ENCODE measurements around the gene ALK.

The ALK gene

DNA sequence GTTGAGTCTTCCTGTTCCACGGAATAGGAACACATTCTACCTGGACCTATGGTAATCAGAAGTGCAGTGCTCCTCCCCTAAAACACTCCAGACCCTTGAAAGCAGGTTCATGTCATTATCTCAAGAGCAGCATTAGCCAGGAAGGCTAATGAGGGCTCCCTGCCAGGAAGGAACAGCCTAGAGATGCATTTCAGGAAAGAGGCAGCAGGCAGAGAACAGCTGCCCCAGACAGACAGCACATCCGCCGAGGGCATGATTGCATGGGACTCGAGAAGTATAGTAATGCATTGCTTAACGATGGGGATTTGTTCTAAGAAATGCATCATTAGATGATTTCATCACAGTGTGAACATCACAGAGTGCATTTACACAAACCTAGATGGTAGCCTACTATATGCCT lies 171.5 kb downstream of the ALK start:
- Histone ChIP-seq H3K4me1 (peaks cover 12% of the 10 kb centered on the region), H3K36me3 (no peaks in the 10 kb centered on the region), H3K9ac (no peak overlapping the region), H3K4me2 (no peak overlapping the region), H3K4me3 (no peak overlapping the region), H4K20me1 (no peaks in the 10 kb centered on the region), H3K9me3 (no peaks in the 10 kb centered on the region), H3K27me3 (no peaks in the 10 kb centered on the region), H3K27ac (no peak overlapping the region)
- no peak for TF ChIP-seq Cebpa-rat (IDR thresholded peaks at IDR 0.05)

- no peak for TF ChIP-seq Cebpa-rat (IDR thresholded peaks at IDR 0.05)
- H4K20me1 ChIP-seq, result no peaks in the 10 kb centered on the region
- H3K4me3 ChIP-seq, result no peak overlapping the region
- H3K4me1 ChIP-seq, result peaks cover 12% of the 10 kb centered on the region
- no peak overlapping the region for H3K27ac ChIP-seq
- no peaks in the 10 kb centered on the region for H3K27me3 ChIP-seq
- H3K9me3 ChIP-seq, result no peaks in the 10 kb centered on the region
- no peak overlapping the region for H3K9ac ChIP-seq
- H3K4me2 ChIP-seq, result no peak overlapping the region
- no peaks in the 10 kb centered on the region for H3K36me3 ChIP-seq
Measured at GRCh38 chr2:29749041-29749440, 172.3 kb downstream of the ALK start.

DNA sequence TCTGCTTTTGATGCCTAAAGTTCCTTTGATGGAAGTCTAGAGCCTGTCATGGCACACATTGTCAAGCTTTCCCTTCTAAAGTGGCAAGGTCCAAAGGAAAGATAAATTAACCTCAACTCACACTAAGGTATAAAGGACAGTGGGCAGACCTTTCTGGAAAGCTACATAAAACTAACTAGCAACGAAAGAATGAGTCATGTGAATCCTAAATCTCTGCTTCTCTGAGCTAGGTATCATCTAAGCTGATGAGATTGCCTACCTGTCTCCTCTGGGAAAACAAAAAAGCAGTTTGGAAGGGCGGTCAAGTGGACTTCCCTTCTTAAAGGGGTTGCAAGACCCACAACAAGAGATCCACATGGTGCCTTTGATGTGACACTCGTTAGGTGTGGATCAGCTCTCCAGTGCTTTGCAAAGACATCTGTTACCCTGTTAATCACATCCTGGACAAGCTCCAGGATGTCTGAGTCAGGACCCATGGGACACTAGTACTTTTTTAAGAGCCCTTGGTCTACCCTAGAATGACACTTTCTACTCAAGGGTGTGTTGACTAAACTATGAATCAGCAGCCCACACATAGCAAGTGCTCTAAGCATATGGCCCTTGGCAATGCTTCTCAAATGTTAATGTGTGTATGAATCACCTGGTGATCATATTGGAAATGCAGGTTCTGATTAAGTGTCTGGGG lies 173.5 kb downstream of the ALK start:
- TF ChIP-seq Cebpa-rat (IDR thresholded peaks at IDR 0.05), result no peak
- peak overlapping the region; percentile 31 for H3K4me2 ChIP-seq
- H3K36me3 ChIP-seq, result no peaks in the 10 kb centered on the region
- H3K9me3 ChIP-seq, result no peaks in the 10 kb centered on the region
- H3K27me3 ChIP-seq, result no peaks in the 10 kb centered on the region
- H3K9ac ChIP-seq, result no peak overlapping the region
- H3K27ac ChIP-seq, result no peak overlapping the region
- H3K4me3 ChIP-seq, result no peak overlapping the region
- H4K20me1 ChIP-seq, result no peaks in the 10 kb centered on the region
- H3K4me1 ChIP-seq, result peaks cover 12% of the 10 kb centered on the region

GRCh38 chr2:29744976-29745375 lies 176.4 kb downstream of the ALK start:
- H3K9me3 ChIP-seq, result no peaks in the 10 kb centered on the region
- H3K27ac ChIP-seq, result no peak overlapping the region
- no peak overlapping the region for H3K4me2 ChIP-seq
- H3K9ac ChIP-seq, result no peak overlapping the region
- TF ChIP-seq Cebpa-rat (IDR thresholded peaks at IDR 0.05), result no peak
- no peak overlapping the region for H3K4me3 ChIP-seq
- no peaks in the 10 kb centered on the region for H4K20me1 ChIP-seq
- no peaks in the 10 kb centered on the region for H3K27me3 ChIP-seq
- H3K36me3 ChIP-seq, result no peaks in the 10 kb centered on the region
- peaks cover 12% of the 10 kb centered on the region for H3K4me1 ChIP-seq

GRCh38 chr2:29743516-29743915 lies 177.9 kb downstream of the ALK start:
- Histone ChIP-seq H3K36me3 (no peaks in the 10 kb centered on the region), H3K4me1 (peaks cover 11% of the 10 kb centered on the region), H3K4me3 (no peak overlapping the region), H4K20me1 (no peaks in the 10 kb centered on the region), H3K9me3 (no peaks in the 10 kb centered on the region), H3K27ac (no peak overlapping the region), H3K9ac (no peak overlapping the region), H3K4me2 (no peak overlapping the region), H3K27me3 (no peaks in the 10 kb centered on the region)
- no peak for TF ChIP-seq Cebpa-rat (IDR thresholded peaks at IDR 0.05)

DNA sequence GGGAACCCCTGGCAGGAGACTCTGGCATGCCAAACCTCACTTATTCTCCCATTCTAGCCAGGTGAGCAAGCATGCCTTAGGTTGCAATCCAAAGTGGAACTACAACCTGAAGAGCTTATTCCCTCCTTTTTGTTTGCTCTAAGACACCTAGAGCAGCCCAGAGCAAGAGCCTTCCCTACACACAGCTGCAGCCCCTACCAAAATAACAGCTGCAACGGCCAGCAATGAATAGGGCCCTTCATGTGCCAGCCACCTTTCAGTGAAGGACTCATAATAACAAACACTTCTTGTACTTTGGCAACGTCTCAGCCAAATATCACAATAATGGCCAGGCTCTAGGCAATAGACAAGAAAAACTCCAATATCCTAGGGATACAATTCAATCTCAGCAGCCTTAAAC lies 178.7 kb downstream of the ALK start:
- H3K27me3 ChIP-seq, result no peaks in the 10 kb centered on the region
- no peaks in the 10 kb centered on the region for H3K36me3 ChIP-seq
- peaks cover 3% of the 10 kb centered on the region for H3K4me1 ChIP-seq
- H3K27ac ChIP-seq, result no peak overlapping the region
- H4K20me1 ChIP-seq, result no peaks in the 10 kb centered on the region
- TF ChIP-seq Cebpa-rat (IDR thresholded peaks at IDR 0.05), result no peak
- H3K9me3 ChIP-seq, result no peaks in the 10 kb centered on the region
- H3K4me3 ChIP-seq, result no peak overlapping the region
- H3K4me2 ChIP-seq, result no peak overlapping the region
- no peak overlapping the region for H3K9ac ChIP-seq

GRCh38 chr2:29741132-29741531 lies 180.3 kb downstream of the ALK start:
- no peaks in the 10 kb centered on the region for H3K9me3 ChIP-seq
- no peaks in the 10 kb centered on the region for H3K27me3 ChIP-seq
- H3K9ac ChIP-seq, result no peak overlapping the region
- H3K4me2 ChIP-seq, result no peak overlapping the region
- no peak overlapping the region for H3K4me3 ChIP-seq
- H3K36me3 ChIP-seq, result no peaks in the 10 kb centered on the region
- H4K20me1 ChIP-seq, result no peaks in the 10 kb centered on the region
- H3K27ac ChIP-seq, result no peak overlapping the region
- H3K4me1 ChIP-seq, result no peaks in the 10 kb centered on the region
- TF ChIP-seq Cebpa-rat (IDR thresholded peaks at IDR 0.05), result no peak

GRCh38 chr2:29733965-29734364 lies 187.4 kb downstream of the ALK start:
- no peak overlapping the region for H3K4me2 ChIP-seq
- H3K27me3 ChIP-seq, result no peaks in the 10 kb centered on the region
- TF ChIP-seq Cebpa-rat (IDR thresholded peaks at IDR 0.05), result no peak

GRCh38 chr2:29733213-29733612 lies 188.2 kb downstream of the ALK start:
- Histone ChIP-seq H3K9me3 (no peaks in the 10 kb centered on the region), H3K4me2 (no peak overlapping the region), H3K9ac (no peak overlapping the region), H3K4me1 (no peaks in the 10 kb centered on the region), H4K20me1 (no peaks in the 10 kb centered on the region), H3K27me3 (no peaks in the 10 kb centered on the region), H3K27ac (no peak overlapping the region), H3K36me3 (no peaks in the 10 kb centered on the region), H3K4me3 (no peak overlapping the region)
- TF ChIP-seq Cebpa-rat (IDR thresholded peaks at IDR 0.05), result no peak

More at GRCh38 chr2:29733965-29734364, 187.4 kb downstream of the ALK start:
- H3K27ac ChIP-seq, result no peak overlapping the region
- no peak overlapping the region for H3K4me3 ChIP-seq
- no peaks in the 10 kb centered on the region for H3K9me3 ChIP-seq
- H3K4me1 ChIP-seq, result no peaks in the 10 kb centered on the region
- no peaks in the 10 kb centered on the region for H4K20me1 ChIP-seq
- H3K9ac ChIP-seq, result no peak overlapping the region
- no peaks in the 10 kb centered on the region for H3K36me3 ChIP-seq

DNA sequence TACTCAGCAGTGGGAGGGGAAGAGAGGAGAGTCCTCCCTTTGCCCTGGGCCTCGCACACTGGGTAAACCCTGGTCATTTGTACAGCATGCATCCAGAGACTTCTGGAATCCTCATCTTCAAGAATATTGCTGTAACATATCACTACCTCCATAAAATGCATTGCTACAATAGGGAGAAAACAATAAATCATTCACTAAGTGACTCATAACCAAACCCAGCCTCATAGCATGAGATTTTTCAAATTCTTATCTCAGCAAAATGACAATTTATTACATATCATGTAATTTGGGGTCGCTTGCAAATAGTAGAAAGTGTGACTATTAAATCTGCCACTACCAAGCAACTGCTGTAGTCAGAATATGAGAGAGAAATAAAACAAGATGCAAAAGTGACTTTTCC lies 189.4 kb downstream of the ALK start:
- Histone ChIP-seq H4K20me1 (no peaks in the 10 kb centered on the region), H3K9ac (no peak overlapping the region)
- TF ChIP-seq Cebpa-rat (IDR thresholded peaks at IDR 0.05), result no peak

DNA sequence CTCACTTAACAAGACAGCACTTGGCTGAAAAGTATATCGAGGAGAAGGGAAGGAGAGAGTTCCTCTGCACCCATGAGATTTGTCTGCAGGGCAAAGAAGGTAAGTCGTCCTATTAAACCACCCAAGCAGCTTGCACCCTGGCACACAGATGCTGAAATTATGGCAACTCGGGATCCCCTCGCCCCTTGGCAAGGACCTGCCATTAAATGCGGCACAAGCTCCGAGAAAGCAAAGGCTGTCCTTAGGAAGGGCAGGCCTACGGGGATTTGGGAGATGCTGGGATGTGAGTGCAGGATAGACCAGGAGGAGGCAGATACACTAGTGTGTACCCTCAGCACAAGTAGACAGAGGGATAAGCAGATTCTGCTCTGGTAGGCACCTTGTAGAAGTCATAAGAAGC lies 191.5 kb downstream of the ALK start:
- H3K4me3 ChIP-seq, result no peak overlapping the region
- no peaks in the 10 kb centered on the region for H3K9me3 ChIP-seq
- no peaks in the 10 kb centered on the region for H4K20me1 ChIP-seq
- H3K27ac ChIP-seq, result no peak overlapping the region
- H3K4me2 ChIP-seq, result no peak overlapping the region
- TF ChIP-seq Cebpa-rat (IDR thresholded peaks at IDR 0.05), result no peak
- no peaks in the 10 kb centered on the region for H3K27me3 ChIP-seq
- no peak overlapping the region for H3K9ac ChIP-seq
- H3K4me1 ChIP-seq, result peaks cover 6% of the 10 kb centered on the region; the same call in 1 of the 2 replicates
- no peaks in the 10 kb centered on the region for H3K36me3 ChIP-seq

More for the DNA sequence above, 189.4 kb downstream of the ALK start:
- no peaks in the 10 kb centered on the region for H3K9me3 ChIP-seq
- no peak overlapping the region for H3K4me3 ChIP-seq
- no peaks in the 10 kb centered on the region for H3K4me1 ChIP-seq
- no peak overlapping the region for H3K4me2 ChIP-seq
- H3K36me3 ChIP-seq, result no peaks in the 10 kb centered on the region
- H3K27me3 ChIP-seq, result no peaks in the 10 kb centered on the region
- no peak overlapping the region for H3K27ac ChIP-seq

Measured in BLaER1 (cell line).